Kidney glomerular epithelial cell (primary cell): Measurements from ENCODE around the gene CD86.
"Not testable (repeated sequence)": the region's sequence is repeated elsewhere in the genome, so short reads cannot be mapped to it uniquely, and the experiment has no call there.

Experiments
- DNase-seq: peaks from one replicate; lab custom pipeline; 2025; lab: John Stamatoyannopoulos, UW

Gene CD86, protein sequence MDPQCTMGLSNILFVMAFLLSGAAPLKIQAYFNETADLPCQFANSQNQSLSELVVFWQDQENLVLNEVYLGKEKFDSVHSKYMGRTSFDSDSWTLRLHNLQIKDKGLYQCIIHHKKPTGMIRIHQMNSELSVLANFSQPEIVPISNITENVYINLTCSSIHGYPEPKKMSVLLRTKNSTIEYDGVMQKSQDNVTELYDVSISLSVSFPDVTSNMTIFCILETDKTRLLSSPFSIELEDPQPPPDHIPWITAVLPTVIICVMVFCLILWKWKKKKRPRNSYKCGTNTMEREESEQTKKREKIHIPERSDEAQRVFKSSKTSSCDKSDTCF

DNA sequence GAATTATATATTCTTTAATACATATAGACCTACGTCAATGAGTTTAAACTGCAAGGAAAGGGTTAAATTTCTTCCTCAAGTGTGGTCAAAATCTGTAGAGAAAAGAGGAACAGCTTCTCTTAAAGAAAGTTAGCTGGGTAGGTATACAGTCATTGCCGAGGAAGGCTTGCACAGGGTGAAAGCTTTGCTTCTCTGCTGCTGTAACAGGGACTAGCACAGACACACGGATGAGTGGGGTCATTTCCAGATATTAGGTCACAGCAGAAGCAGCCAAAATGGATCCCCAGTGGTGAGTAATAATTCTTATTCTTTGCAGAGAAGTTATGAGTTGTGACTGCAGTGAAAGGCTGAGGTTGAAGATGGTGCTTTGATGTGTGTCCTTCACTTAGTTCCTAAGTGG is at the start of gene CD86:
TSS of gene CD86 (plus strand) at position 148 of the 400 bp plus-strand sequence. CDS start at position 276, 128 bp downstream.
- DNase-seq: no peak

DNA sequence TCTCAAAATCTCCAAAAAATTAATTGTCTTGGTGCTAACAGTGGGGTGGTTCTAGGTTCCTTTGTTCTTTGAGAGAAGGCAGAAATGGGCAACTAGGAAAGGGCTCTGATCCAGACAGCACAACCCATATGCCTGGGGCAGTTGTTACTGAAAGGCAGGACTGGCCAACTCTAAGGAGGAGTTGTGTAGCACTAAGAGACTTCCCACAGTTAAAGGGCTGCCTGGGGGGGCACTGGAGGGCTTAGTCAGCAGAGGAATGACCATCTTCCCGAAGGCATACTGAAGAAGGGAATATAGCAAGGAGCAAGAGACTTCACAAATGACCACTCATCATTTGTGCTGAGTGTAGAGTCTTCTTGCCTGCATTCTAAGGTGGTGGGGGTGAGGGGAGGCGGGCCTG is 48.9 kb upstream of the CD86 start:
- DNase-seq: no peak

DNA sequence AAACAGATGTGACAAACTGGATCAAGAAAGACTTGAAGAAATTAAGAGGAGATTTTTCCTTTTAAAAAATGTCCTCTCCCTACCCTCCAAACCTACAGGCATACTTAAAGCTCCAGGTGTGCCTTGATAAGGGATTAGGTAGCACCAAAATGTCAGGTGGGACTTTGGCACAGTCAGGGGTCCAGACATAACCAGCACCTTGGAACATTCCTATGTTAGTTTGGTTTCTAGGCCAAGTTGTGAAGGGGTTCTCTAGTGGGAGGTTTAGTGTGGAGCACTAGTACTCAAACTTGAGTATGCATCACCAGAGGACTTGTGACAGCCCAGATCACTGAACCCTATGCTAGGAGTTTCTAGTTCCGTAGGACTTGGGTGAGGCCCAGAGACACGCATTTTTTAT is 47.0 kb upstream of the CD86 start:
- DNase-seq: no peak

DNA sequence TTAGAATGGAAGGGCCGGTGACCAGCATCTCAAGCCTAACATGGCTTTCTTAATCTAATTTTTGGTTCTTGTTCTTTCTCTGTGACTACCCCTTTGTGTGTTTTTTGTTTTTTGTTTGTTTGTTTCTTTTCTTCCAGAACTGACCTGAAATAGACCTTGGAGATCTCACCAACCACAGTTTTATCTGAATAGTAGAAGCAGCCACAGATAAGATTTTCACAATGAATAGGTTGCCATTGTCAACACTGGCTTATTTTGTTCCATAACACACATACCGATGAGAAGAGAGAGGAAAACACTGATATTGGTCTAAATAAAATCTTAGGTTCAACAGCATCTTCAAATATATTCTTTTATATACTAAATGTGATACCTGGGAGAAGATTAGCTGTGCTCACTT is 44.7 kb upstream of the CD86 start:
- no peak for DNase-seq

DNA sequence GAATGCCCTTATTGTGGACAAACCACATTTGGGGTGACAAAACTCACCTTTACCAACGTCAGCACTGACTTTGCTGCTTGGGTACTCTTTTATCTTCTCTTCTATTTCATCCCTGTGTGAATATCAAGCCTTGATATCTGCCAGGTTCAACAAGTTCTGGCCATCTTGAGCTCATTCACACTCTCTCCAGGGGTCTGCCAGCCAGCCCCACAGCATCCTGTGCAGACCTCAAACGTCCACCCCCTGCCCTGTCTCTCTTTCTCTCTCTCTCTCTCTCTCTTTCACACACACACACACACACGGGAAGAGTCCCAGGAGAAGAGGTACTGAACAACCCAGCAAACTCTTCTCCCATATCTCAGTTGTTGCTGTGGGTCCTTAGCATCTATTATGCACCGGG is 43.8 kb upstream of the CD86 start:
- DNase-seq: no peak

DNA sequence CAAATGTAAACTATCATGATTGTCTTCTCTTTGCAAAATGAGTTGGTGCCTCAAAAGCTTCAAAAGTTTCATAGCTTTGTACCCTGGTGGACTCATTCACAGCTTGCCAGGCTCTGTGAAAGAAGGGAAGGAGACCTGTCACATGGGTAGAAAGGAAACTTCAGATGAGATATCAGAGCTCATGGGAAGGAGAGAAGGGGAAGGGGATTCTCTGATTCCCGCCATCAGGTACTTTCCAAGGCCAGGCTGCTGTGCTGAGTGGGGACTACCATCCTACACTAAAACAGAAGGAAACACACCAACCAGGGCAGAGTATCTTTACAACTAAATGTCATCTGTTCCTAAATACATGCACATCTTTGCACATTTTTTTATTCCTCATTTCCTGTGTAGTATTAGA is 42.3 kb upstream of the CD86 start:
- DNase-seq: no peak

DNA sequence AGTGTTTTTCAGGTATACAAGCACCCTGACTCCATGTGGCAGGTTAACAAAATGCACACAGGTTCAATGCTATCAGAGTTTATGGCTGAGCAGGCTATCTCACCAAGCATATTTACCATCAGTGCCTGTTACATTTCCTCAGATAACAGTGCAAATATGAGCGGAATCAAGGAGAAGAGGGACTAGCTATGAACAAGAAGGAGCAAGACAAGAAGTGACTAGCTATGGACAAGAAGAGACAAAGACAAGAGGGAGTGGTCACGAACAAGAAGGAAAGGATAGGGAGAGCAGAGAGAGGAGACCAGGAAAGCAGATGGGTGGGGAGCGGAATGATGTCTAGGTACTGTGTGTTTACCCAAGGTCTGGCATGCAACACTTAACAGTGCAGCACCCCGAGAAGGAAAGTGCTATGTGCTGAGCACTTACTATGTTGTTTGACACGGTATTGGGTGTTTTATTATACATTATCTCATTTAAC is 41.7 kb upstream of the CD86 start:
- DNase-seq: no peak

DNA sequence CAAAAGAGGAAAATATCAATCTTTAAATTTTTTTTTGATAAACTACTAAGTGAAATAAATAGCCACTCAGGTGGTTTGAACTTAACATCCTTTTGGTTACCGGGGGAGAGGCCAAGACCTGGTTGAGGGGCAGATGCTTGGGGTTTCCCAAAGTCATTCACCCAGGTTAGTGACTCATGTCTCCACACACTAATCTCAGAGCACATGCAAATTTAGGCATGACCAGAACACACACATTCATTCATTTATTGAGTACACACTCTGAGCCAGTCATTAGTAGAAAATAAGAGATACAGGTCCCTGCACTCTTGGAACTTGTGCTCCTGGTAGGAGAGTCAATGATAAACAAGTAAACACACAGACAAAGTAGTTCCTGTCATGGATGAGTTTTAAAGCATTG is 40.4 kb upstream of the CD86 start:
- no peak for DNase-seq

DNA sequence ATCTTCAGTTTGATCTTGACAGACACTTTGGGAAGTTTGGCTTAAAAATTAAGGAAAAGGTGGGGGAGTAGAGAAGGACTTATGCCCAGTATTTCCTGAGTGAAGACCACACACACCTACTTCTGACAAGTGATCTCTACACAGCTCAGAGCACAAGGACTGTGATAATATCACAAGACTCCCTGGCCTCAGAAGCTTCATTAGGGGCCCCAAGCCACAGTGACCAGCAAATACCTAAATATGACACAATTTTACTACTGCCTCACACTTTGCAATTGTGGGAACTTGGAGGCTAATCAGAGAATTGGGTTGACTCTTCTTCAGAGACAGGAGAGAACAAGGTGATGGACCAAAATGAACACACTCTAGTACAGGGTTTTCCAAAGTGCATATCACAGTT is 35.7 kb upstream of the CD86 start:
- DNase-seq: no peak

DNA sequence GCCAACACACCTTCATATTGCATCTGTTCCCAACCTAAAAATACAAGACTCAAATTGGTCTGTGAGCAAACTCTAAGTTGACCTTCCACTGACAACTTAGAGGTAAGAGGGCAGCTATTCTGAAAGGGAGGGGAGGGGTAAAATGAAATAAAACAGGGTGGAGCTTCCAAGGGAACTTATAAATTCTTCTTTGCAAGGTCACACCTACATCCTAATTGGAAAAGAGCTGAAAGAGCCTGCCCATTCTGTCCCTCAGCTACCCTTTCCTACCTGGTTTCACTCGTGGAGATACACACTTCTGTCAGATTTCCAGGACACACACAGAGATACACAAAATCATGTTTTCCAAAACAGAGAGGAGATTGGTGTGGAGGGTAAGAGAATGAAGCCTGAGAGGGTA is 34.1 kb upstream of the CD86 start:
- DNase-seq: no peak

DNA sequence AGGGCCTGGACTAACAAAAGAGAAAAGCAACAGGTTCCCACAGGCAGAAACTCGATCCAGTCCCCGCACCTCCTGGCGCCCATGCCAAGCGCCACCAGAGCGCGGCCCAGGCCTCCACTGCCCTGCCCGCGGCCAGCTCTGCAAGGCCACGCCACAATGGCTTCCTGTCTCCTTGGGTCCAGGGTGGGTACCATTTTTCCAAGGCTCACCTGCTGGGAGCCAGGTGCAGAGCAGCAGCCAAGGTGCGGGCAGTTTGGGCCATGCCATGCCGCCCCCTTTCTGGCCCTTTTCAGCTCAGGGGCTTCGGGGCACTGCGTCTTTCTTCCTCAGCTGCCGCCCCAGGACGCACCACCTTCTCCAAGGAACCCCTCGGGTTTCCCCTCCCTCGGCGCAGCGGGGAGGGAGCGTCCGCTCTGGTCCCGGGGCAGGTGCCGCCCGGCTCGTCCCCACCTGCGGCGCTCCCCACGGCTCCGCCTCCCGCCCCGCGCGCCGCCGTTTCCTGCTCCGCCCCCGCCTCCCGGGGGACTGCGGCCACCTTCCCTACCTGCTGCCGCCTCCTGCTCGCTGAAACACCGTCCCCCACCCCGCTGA is 33.3 kb upstream of the CD86 start, which contains the start of gene ILDR1:
TSS of gene ILDR1 (minus strand) at position 437 of the 591 bp plus-strand sequence. CDS start at position 267, 170 bp downstream.
- DNase-seq: no peak

DNA sequence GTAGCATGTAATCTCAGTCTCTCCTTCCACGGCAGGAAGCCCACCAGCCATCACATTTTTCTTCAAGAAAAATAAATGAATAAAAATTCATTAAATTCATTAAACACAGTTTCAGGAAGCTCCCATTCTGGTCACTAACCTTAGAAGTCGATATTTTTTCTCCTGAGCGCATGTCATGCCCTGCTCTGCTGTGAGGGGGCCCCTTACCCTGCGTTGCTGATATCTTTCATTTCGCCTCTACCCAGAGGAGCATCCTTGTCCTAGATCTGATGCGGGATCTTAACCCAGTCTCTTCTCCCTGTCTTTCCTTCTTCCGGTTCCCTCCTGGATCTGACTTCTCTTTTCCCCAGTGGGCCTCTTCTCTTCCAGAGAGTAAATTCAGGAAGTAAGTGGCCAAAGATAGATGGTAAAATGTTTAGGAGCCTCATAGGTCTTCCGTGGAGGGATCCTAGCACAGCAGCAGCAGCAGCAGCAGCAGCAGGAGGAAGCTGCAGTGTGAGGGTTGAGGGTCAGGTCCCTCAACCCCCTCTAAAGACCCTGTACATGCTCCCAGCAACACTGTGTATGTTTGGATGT is 31.7 kb upstream of the CD86 start:
- DNase-seq: no peak

DNA sequence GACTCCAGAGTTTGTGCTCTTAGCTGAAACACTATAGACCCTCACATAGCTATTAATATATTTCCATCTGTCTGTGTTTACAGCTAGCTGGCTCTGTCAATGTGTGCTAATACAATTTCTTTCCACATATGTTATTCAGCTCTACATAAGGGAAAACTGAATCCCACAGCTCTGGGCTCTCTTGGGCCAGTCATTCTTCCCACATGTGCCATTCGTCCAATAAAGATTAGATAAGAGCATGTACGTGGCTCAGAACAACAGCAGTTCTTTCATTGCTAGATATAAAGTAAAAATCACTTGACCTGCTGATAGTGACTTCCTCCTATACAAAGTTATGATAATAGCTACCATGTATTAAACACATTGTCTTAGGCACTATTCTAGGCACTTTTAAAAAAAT is 30.4 kb upstream of the CD86 start:
- no peak for DNase-seq

DNA sequence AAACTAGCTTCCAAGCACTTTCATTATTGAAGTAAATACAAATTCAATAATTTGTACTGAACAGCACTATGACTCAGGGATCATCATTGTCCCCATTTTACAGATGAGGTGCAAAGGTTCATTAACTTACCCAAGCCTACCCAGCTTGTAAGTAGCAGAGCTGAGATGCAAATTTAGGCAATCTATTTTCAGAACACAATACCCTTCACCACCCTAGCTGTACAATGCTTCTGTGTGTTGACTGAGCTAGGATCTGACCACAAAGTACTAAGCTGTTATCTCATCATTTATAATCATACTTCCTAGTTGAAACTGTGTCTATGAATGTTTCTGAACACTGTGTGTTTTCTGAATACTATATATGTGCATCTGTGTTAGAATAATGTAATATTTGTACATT is 29.9 kb upstream of the CD86 start:
- DNase-seq: no peak

DNA sequence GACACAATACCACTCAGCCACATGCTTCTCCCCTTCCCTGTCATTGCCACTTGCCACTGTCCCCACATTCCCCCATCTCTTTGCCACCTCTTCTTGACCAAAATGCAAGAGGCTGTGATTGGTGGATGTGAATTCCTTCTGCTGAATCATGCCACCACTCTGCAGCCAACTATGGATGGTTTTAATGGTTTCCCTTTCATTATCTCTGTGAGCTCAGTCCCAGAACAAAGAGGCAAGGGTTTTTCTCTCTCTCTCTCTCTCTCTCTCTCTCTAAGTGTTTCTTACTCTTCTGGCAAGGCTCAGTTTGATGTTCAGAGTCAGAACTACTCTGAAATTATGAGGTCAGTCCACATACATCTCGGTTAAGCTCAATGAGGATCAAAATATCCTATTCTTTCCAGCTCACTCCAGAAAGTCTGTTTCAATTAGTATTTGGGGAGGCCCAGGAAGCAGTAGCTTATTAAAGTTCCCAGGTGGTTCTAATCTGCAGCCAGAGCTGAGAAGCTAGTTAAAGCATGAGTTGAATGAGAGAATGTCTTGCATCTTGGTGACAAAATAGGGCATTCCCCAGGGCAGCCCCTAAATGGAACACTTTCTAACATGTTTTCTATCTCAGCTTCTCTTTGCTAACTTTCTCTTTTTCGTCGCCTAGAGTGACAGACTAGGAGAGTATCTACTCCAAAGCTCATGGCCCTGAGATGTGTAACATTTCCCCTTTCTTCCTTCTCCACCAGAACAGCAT is 24.6 kb upstream of the CD86 start:
- no peak for DNase-seq

DNA sequence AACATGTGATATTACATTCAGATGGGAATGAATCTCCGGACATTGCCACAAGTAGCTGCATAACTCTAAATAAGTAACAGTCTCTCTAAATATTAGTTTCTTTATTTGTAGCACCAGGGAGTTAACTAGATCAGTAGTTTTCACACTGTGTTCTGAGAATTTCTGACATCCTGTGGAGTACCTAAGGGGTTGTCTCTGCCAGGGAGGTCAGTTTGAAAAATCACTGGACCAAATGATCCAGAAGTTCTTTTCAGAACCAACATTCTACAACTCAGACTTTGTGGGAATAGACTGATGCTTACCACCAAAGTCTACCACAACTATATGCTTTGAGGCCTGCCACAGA is 24.1 kb upstream of the CD86 start:
- DNase-seq: no peak

DNA sequence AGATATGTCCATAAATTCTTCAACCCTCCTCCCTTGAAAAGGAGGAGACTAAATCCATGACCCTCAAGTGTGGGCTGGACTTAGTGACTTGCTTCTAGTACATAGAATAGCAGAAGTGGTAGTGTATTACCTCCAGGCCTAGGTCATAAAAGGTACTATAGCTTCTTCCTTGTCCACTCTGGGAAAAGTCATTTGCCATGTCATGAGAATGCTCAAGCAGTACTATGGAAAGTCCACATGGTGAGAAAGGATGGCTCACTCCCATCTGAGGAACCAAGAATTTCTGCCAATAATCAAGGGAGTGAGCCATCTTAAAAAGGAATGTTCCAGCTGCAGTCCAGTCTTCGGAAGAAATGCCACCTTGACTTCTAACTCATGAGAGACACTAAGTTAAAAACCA is 22.6 kb upstream of the CD86 start:
- no peak for DNase-seq

DNA sequence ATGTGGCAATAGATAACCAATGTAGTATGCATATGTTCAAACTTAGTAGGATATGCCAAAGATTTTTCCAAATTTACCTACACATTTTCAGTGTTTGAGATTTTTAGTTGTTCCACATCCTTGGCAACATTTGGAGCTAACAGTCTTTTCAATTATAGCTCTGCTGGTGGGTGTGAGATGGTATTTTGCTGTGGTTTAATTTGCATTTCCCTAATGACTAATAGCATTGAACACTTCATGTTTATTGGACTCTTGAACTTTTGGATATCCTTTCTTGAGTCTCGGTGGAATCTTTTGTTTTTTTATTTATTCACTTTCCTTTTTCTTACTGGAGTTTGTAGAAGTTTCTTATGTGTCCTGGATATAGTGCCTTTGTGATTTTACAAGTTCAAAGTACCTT is 22.1 kb upstream of the CD86 start:
- DNase-seq: no peak

DNA sequence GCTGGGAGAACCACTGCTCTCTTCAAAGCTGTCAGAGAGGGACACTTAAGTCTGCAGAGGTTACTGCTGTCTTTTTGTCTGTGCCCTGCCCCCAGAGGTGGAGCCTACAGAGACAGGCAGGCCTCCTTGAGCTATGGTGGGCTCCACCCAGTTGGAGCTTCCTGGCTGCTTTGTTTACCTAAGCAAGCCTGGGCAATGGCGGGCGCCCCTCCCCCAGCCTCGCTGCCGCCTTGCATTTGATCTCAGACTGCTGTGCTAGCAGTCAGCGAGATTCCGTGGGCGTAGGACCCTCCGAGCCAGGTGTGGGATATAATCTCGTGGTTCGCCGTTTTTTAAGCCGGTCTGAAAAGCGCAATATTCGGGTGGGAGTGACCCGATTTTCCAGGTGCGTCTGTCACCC is 7.9 kb upstream of the CD86 start:
- DNase-seq: not testable (repeated sequence)

DNA sequence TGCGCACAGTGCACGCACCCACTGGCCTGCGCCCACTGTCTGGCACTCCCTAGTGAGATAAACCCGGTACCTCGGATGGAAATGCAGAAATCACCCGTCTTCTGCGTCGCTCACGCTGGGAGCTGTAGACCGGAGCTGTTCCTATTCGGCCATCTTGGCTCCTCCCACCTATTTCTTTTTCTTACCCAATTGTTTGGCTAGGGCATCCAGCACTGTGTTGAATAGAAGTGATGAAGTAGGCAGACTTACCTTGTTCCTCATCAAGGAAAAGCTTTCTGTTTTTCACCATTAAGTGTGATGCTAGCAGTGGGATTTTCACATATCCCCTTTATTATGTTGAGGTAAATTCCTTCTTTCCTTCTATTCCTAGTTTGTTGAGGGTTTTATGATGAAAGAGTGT is 7.4 kb upstream of the CD86 start:
- DNase-seq: not testable (repeated sequence)

DNA sequence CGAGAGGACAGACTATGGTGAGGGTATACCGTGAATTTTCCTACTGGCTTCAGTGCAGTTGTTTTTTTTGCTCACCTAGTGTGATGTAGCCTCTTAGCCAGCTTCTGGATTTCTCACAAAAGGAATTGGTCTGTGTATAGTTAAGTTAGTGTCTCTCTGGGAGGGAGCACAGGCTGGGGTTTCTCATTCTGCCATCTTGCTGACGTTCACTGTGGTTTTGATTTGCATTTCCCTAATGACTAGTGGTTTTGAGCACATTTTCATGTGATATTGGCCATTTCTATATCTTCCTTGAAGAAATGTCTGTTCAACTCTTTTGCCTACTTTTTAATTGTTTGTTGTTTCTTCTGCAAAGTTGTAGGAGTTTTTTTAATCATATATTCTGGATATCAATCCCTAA is 2.2 kb upstream of the CD86 start:
- no peak for DNase-seq

DNA sequence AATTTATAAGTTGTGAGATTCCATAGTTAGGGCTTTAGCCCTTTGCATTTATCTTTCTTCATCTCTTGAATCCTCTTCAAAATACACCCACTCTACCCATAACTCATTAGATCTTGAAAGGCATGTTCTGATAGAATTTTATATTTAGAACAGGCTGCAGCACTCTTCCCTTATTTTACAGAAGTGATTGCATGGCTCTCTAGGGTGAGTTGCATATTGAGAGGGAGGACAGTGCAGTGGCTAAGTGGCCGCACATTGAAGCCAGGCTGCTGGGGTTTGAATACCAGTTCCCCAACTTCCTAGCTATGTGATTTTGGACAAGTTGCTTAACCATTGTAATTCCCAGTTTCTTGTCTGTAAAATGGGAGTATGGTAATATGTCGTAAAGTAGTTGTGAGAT is 2.5 kb downstream of the CD86 start:
- DNase-seq: no peak

DNA sequence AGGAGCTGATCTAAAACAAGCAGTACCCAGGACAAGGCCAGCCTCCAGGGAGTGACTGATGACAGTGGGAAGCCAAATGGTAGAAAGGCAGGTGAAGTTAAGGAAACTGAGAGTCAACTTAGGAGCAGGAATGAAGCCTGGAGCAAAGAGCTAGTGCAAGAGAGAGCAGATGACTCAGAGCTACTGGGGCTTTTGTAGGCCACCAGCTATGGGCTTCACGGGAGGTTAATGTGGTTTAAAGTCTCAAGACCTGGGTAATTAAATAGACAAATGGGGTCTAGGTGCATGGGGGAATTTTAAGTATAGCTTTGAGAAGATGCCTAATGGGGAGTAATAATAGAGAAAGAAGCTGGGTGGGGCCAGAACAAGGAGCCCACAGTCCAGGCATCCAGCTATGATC is 3.1 kb downstream of the CD86 start:
- DNase-seq: no peak
